Cardiac ventricle fibroblast (primary cell): ENCODE measurements around the gene C2orf72. TPM values are rescaled to one million over a fixed set of nuclear protein-coding genes. Genes with fewer than 3 reads are reported as not detected.

Experiments used
- total RNA-seq: library from RNA; depleted of rRNA; stranded (reverse); fragments of >200 nt; gene quantifications from 2 replicates; pipeline ENCODE4 v1.2.3, GENCODE V29; 2015

The C2orf72 gene
- total RNA-seq: 0.19 and 0.20 TPM in 2 replicates

DNA sequence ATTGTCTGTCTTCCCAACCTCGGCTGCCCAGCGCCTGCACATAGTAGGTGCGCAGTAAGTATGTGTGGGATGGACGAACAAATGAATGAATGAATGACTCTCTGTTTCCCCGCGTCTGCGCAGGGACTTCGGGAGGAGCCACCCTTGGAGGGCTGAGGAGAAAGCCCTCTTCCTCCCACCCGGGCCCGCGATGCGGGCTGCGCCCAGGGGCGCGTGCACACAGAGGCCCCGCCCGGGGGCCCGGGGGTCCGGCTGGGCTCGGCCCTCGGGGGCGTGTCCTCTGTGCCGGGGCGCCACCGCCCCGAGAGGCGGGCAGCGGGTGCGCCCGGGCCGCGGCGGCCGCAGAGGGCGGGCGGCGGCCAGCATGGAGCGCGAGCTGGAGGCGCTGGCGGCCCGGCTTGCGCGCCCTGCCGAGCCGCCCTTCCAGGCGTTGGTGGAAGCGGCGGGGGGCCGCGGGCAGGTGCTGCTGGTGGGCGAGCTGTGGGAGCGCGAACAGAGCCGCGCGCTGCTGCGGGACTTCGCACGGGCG, at the start of gene C2orf72:
TSS of gene C2orf72 (plus strand) at position 322 of the 529 bp plus-strand sequence. CDS start at position 365, 43 bp downstream.

DNA sequence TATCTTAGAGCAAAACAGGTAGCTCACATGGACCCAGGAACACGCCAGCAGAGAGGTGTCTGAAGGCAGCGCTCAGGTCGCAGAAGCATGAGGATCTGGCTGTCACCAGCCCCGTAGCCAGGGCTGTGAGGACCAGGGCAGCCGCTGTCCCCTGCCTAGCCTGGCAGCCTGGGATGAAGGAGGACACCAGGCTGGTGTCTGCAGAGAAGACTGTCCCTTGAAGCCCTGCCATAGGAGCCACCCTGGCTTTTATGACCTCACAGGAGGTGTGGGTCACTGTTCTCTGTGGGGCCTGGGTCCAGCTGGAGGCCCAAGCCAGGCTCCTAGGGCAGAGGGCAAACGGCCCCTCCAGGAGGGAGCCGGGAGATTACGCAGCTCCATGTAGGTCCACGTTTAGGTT, 41.5 kb upstream of the C2orf72 start, which contains the start of gene SPATA3:
TSS of gene SPATA3 (plus strand) at position 301 of the 400 bp plus-strand sequence. CDS start 113 bp downstream, outside the sequence.

DNA sequence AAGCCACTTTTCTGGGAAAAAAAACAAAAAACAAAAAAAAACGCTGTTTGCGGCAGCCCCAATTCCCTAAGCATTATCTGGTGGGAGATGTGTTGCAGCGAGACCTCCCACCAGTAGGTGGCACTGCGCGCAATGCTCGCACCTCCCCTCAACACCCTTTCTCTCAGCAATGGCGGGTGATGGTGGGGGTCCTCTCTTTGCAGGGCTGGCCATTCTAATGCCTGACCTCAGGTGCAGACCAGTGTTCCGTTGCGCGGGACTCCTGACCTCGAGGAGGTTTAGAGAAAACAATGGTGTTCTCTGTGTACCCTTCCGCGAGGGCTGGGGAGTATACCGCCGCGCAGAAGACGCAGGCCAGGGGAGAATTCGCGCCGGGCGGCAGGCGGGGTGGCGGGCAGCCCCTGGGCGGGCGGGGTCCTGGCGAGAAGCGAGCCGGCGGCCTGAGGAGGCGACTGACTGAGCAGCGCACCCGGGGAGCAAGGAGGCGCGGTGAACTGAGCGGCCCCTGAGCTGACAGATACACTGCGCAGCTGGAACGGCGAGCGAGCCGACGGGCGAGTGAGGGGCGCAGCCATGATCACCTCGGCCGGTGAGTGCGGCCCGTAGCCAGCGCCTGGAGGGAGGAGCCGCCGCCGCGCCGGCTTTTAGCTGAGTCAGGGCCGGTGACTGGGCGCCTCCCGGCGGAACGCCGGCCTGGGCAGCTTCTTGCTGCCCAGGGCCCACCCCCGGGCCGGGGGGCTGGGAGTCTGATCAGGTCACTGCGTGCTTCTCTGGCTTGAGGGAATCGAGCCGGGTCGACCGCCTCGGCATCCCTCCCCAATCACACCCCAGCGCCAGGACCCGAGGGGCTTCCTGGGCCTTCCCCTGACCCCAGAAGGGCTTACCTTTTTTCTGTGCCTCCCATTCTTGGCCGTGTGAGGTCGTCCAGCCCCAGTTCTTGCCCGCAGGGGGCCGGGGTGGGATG, 19.4 kb downstream of the C2orf72 start, which contains the start of gene PSMD1:
TSS of gene PSMD1 (plus strand) at position 415 of the 964 bp plus-strand sequence. CDS start at position 574, 159 bp downstream.

Other genes starting within 250 kb of the C2orf72 start
- gene ITM2C, start 172.6 kb upstream of the C2orf72 start, total RNA-seq: 90.9 and 93.8 TPM in 2 replicates
- gene GPR55, start 112.3 kb upstream of the C2orf72 start, total RNA-seq: not detected in 2 replicates
- gene SPATA3, start 41.4 kb upstream of the C2orf72 start, total RNA-seq: not detected in 2 replicates
- gene PSMD1, start 19.3 kb downstream of the C2orf72 start, total RNA-seq: 51.0 and 58.2 TPM in 2 replicates
- 4.1 and 4.3 TPM in 2 replicates for gene HTR2B, start 87.5 kb downstream of the C2orf72 start, total RNA-seq
- 11.4 and 14.3 TPM in 2 replicates for gene ARMC9, start 161.1 kb downstream of the C2orf72 start, total RNA-seq